Activated CD8-positive, alpha-beta memory T cell treated with anti-CD3 and anti-CD28 coated beads, Interleukin-2, amount 10 ng/mL, durations not matched to agents 7 days and 5 days (primary cell): ENCODE results near the gene SYMPK. TPM values are rescaled to one million over a fixed set of nuclear protein-coding genes. Genes with fewer than 3 reads are reported as not detected.

Source experiments
- ATAC-seq: fragments of 150-1000 bp; cut with Tn5 transposase; one replicate; pipeline ENCODE4 v1.10.0; 2021; ENCODE audit warnings: moderate library complexity
- CTCF ChIA-PET: fragments of 350-600 bp; sonication (Branson Sonifier 250); formaldehyde crosslinking; loops from one replicate; lab custom pipeline; 2021; ENCODE audit warnings: antibody characterized with exemption; lab: Charles Lee
- DNase-seq: peaks from one replicate; pipeline ENCODE4 v3.0.0-alpha.2; 2020
- H3K27ac Mint-ChIP-seq: one replicate; pipeline ENCODE4 v1.8.0; 2021; ENCODE audit warnings: mild to moderate bottlenecking, mixed read lengths
- H3K27me3 Mint-ChIP-seq: one replicate; pipeline ENCODE4 v1.8.0; 2021; ENCODE audit warnings: mixed read lengths
- H3K36me3 Mint-ChIP-seq: one replicate; pipeline ENCODE4 v1.8.0; 2021; ENCODE audit warnings: mild to moderate bottlenecking, mixed read lengths
- H3K4me1 Mint-ChIP-seq: one replicate; pipeline ENCODE4 v1.8.0; 2021; ENCODE audit warnings: mixed read lengths
- H3K4me3 Mint-ChIP-seq: one replicate; pipeline ENCODE4 v1.8.0; 2021; ENCODE audit warnings: mild to moderate bottlenecking, moderate library complexity, mixed read lengths
- H3K9me3 Mint-ChIP-seq: one replicate; pipeline ENCODE4 v1.8.0; 2022; ENCODE audit warnings: low read depth, mixed read lengths
- total RNA-seq, 2 experiments: library from RNA; stranded (reverse); gene quantifications; one replicate each; pipeline ENCODE4 v1.2.3, GENCODE V29; 2021

SYMPK gene
- total RNA-seq, 2 experiments from 2014 or later = 119 to 125 TPM

DNA sequence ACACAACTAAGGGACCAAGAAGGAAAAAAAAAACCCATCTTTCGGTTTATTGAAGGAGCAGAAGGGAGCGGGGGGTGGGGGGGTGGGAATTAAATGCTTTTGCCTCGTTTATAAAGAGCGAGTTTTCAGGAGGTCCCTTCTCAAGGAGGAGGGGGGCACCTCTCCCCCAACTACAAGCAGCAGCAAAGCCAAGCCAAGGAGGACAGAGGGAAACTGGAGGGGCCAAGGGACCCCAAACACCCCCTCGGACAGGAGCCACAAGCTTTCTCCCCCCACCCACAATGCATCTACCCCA is 20.6 kb upstream of the SYMPK start:
- H3K27ac Mint-ChIP-seq = peak overlapping the region; percentile 56
- no peaks in the 10 kb centered on the region for H3K9me3 Mint-ChIP-seq
- peaks cover 3% of the 10 kb centered on the region for H3K27me3 Mint-ChIP-seq
- ATAC-seq (no peak), DNase-seq (no peak)
- H3K36me3 Mint-ChIP-seq = no peaks in the 10 kb centered on the region
- CTCF ChIA-PET = interaction anchor here (0.8 to 9.6 kb wide), 7 partner anchors 9 to 115 kb away, joined by 3 to 117 read pairs (median 28); partner anchors contain the start of genes FOXA3, MYPOP, SIX5 and SYMPK
- H3K4me1 Mint-ChIP-seq = peaks cover 27% of the 10 kb centered on the region
- H3K4me3 Mint-ChIP-seq = peak overlapping the region; percentile 66

DNA sequence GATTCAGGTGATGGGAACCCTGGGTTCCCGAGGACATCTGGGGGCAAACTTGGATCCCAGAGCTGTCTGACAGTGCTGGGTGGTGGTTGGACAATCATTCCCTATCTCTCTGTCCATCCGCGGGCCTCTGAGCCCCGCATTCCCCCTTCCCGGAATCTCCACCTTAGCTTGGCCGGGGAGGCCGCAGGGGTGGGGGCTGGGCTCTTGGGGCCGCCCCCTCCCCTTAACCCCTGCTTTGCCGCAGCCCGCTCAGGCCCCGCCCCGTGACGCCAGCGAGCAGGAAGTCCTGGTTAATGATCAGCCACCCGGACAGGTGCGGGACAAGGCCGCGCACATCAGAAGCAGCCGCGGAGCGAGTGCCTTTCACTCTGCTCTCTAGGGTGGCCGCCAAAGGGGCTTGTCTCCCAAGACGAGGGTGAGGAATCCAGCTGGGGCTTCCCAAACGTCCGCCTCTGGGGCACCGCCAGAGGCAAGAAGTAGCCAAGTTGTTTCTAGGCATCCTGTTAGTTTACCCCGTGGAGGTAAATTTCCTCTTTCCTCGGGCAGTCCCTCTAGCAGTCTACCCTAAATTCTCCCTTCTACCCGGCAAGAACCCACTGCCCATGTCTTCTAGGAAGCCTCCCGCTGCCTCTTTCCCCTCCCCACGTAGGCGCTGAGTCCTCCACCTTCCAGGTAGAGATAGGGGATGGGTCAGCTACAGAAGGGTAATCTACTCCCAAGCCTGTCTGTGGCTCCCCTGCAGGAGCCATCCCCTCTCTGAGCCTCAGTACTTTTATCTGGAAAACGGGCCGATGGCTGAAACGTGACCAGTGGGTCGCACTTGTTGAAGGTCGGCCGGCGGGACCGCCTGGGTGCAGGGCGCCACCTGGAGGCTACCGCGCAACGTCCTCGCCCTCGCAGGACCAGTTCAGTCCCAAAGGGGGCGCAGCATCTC is 20.0 kb upstream of the SYMPK start:
- H3K36me3 Mint-ChIP-seq = no peaks in the 10 kb centered on the region
- peaks cover 5% of the 10 kb centered on the region for H3K27me3 Mint-ChIP-seq
- peak overlapping the region; percentile 66 for H3K4me3 Mint-ChIP-seq
- DNase-seq (peak; percentile 90), ATAC-seq (peak; percentile 21)
- CTCF ChIA-PET = interaction anchor here (0.6 to 9.6 kb wide), 20 partner anchors 9 to 134 kb away, joined by 3 to 117 read pairs (median 4); partner anchors contain the start of genes CCDC61, FOXA3, MYPOP and SIX5
- peak overlapping the region; percentile 56 for H3K27ac Mint-ChIP-seq
- peaks cover 30% of the 10 kb centered on the region for H3K4me1 Mint-ChIP-seq
- no peaks in the 10 kb centered on the region for H3K9me3 Mint-ChIP-seq

DNA sequence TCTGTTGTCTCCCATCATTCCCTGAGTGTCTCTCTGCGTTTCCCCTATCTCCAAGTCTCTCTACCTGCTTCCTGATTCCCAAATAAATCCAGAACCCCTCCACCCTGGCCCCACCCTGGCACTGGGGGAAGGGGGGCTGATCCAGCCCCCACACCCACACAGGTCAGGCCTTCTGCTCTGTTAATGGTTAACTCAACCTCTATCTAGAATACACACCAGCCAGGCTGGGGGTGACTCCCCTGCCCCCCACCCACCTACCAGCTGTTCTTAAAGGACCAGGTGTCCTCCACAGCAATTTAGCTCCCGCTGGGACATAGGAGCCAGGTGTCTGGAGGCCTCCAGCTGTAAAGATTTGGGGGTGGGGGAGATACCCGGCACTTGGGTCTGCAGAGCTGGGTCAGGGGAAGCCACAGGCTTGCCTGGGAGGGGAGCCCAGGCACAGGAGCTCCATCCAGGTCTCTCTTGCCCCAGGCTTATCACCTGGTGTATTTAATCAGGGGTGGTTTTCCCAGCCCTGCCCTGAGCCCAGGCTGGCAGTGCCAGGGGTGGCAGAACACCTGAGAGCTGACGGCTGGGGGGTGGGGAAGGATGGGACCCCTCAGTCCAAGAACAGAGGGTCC is 19.1 kb upstream of the SYMPK start:
- no peaks in the 10 kb centered on the region for H3K9me3 Mint-ChIP-seq
- no peak overlapping the region for H3K27ac Mint-ChIP-seq
- H3K4me3 Mint-ChIP-seq = no peak overlapping the region
- CTCF ChIA-PET = interaction anchor here (0.6 to 9.6 kb wide), 18 partner anchors 10 to 135 kb away, joined by 3 to 117 read pairs (median 4); partner anchors contain the start of genes CCDC61, FOXA3, MYPOP and SIX5
- ATAC-seq (no peak), DNase-seq (no peak)
- H3K4me1 Mint-ChIP-seq = peaks cover 32% of the 10 kb centered on the region
- no peaks in the 10 kb centered on the region for H3K36me3 Mint-ChIP-seq
- peaks cover 8% of the 10 kb centered on the region for H3K27me3 Mint-ChIP-seq

DNA sequence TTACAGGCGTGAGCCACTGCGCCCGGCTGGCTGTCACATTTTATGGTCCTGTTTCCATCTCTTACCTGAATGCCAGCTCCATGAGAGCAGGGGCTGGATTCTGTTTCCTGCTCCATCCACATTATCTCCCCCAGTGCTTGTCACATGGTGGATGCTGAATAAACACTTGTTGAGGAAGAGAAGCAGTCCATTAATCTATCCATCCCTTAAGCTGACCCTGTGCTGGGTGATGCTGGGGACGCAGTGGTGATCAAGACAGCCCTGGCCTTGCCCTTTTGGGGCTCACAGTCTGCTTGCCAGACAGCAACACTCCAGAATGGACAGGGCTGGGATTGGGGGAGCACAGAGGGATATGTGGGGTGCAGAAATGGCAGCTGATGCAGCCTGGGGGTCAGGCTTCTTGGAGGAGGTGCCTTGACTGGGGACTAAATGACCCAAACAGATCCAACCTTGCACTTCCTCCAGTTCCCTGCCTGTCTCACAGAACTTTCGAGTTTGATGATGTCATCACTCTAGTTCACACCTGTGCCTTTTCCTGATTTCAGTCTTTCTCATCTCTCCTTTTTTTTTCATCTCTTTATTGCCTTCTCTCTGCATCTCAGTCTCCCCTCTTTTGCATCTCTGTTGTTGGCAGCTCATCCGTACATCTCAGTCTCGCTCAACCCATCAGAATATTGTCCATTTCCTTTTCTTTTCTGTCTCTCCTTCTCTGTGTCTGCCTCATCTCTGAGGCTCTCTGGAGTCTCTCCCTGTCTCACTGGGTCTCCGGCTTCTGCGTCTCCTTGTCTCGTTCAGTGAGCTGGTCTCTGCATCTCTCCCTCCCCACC is 18.3 kb upstream of the SYMPK start:
- H3K27me3 Mint-ChIP-seq = peaks cover 9% of the 10 kb centered on the region

DNA sequence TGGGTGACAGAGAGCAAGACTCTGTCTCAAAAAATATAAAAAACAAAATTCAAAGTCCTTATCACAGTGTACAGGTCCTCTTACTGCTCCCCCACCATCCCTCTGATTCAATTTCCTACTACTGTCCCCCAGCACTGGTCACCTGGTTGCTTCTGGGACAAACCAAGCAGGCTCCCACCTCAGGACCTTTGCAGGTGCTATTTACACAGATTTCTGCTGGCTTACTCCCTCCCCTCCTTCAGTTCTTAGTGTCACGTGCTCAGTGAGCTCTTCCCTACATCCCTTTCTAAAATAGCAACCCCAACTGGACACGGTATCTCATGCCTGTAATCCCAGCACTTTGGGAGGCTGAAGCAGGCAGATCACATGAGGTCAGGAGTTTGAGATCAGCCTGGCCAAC is 17.0 kb upstream of the SYMPK start:
- no peak overlapping the region for H3K4me3 Mint-ChIP-seq
- CTCF ChIA-PET = interaction anchor here (0.7 to 9.6 kb wide), 3 partner anchors 14 to 63 kb away, joined by 3 to 117 read pairs (median 6); partner anchors contain the start of genes FOXA3 and SYMPK
- H3K9me3 Mint-ChIP-seq = no peaks in the 10 kb centered on the region
- H3K4me1 Mint-ChIP-seq = peaks cover 37% of the 10 kb centered on the region
- H3K36me3 Mint-ChIP-seq = no peaks in the 10 kb centered on the region
- H3K27ac Mint-ChIP-seq = no peak overlapping the region
- no peak for ATAC-seq
- peaks cover 17% of the 10 kb centered on the region for H3K27me3 Mint-ChIP-seq
- no peak for DNase-seq

More for the DNA sequence above, 18.3 kb upstream of the SYMPK start:
- CTCF ChIA-PET = interaction anchor here (0.9 to 9.6 kb wide), 10 partner anchors 11 to 136 kb away, joined by 3 to 117 read pairs (median 8); partner anchors contain the start of genes FOXA3, MYPOP, SIX5 and SYMPK
- ATAC-seq (no peak), DNase-seq (no peak)
- no peak overlapping the region for H3K27ac Mint-ChIP-seq
- no peaks in the 10 kb centered on the region for H3K9me3 Mint-ChIP-seq
- no peak overlapping the region for H3K4me3 Mint-ChIP-seq
- H3K4me1 Mint-ChIP-seq = peaks cover 35% of the 10 kb centered on the region
- no peaks in the 10 kb centered on the region for H3K36me3 Mint-ChIP-seq

DNA sequence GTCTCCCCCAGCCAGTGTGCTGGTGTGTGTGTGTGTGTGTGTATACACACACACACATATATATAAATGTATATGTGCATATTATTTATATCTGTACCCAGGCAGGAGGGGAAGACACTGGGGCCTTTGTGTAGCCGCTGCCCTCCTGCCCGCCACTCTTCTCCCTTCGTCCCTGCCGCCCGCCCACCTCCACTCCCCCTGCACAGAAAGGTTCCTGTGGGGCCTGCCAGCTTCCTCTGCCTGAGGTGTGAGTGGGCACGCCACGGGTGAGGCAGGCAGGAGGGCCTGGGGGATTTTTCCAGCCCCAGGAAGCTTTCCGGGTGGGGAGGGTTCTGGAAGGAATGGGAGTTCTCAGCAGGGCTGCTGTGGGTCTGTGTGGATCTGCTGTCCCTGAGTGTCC is 16.1 kb upstream of the SYMPK start:
- CTCF ChIA-PET = interaction anchor here (1.5 to 9.6 kb wide), 2 partner anchors 13 to 62 kb away, joined by 6 to 117 read pairs; partner anchors contain the start of genes FOXA3 and SYMPK
- DNase-seq (no peak), ATAC-seq (no peak)
- peaks cover 17% of the 10 kb centered on the region for H3K27me3 Mint-ChIP-seq
- H3K27ac Mint-ChIP-seq = no peak overlapping the region
- H3K4me3 Mint-ChIP-seq = no peak overlapping the region
- peaks cover 35% of the 10 kb centered on the region for H3K4me1 Mint-ChIP-seq
- no peaks in the 10 kb centered on the region for H3K36me3 Mint-ChIP-seq
- no peaks in the 10 kb centered on the region for H3K9me3 Mint-ChIP-seq

DNA sequence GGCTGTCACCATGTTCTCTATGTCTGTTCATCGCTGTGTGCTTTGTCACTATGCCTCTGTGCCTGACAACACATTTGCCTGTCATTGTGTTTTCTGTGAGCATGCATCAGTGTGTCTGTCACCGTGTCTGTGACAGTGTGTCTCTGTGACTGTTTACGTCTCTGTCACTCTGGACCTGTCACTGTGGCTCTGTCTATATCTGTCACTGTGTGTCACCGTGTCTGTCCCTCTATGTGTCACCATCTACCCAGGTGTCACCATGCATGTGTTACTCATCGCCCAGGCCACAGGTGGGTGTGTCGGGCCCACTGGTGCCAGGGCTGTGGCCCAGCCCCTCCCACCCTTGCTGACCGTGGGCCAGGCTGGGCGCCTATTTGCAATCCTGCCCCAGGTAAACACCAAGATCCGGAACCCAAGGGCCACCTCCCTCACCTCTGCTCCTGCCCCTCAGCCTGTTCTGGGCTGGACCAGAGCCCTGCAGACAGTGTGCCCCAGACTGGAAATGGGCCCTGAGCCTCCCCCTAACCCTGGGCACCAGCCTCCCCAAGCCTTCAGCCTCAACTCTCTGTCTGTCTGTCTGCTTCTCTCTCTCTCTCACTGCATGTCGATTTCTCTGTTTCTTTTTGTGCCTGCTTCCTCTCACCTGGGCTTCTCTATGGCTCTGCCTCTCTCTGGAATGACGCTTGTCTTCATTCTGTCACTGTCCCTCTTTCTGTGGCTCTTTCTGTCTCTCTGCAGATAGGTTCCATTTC is 15.3 kb upstream of the SYMPK start:
- no peak for ATAC-seq
- CTCF ChIA-PET = no interaction called here
- H3K4me1 Mint-ChIP-seq = peaks cover 31% of the 10 kb centered on the region
- H3K36me3 Mint-ChIP-seq = no peaks in the 10 kb centered on the region
- no peak for DNase-seq
- peaks cover 17% of the 10 kb centered on the region for H3K27me3 Mint-ChIP-seq
- no peaks in the 10 kb centered on the region for H3K9me3 Mint-ChIP-seq
- H3K27ac Mint-ChIP-seq = no peak overlapping the region
- no peak overlapping the region for H3K4me3 Mint-ChIP-seq

- ATAC-seq (peak; percentile 31), DNase-seq (no peak)
- Mint-ChIP-seq H3K4me1 (peaks cover 23% of the 10 kb centered on the region), H3K36me3 (no peaks in the 10 kb centered on the region), H3K27ac (no peak overlapping the region), H3K9me3 (no peaks in the 10 kb centered on the region), H3K27me3 (peaks cover 17% of the 10 kb centered on the region), H3K4me3 (no peak overlapping the region)
- CTCF ChIA-PET = interaction anchor here (1.5 kb wide), 1 partner anchor 60 kb away, joined by 4 read pairs; no protein-coding TSS in a partner anchor
Observed at GRCh38 chr19:45876411-45877197, 13.7 kb upstream of the SYMPK start.

DNA sequence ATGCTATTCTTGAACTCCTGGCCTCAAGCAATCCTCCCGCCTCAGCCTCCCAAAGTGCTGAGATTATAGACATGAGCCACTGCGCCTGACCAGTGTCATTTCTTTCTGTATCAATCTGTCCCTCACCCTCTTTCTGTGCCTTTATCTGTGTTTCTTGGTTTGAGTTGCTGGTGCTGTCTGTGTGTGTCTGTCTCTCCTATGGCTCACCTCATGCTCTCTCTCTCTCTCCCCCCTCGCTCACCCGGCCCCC is 13.1 kb upstream of the SYMPK start:
- Mint-ChIP-seq H3K9me3 (no peaks in the 10 kb centered on the region), H3K4me3 (no peak overlapping the region), H3K4me1 (peaks cover 18% of the 10 kb centered on the region), H3K27ac (no peak overlapping the region), H3K27me3 (peaks cover 15% of the 10 kb centered on the region), H3K36me3 (no peaks in the 10 kb centered on the region)
- ATAC-seq (peak; percentile 67), DNase-seq (no peak)
- CTCF ChIA-PET = interaction anchor here (1.5 kb wide), 1 partner anchor 59 kb away, joined by 4 read pairs; no protein-coding TSS in a partner anchor

DNA sequence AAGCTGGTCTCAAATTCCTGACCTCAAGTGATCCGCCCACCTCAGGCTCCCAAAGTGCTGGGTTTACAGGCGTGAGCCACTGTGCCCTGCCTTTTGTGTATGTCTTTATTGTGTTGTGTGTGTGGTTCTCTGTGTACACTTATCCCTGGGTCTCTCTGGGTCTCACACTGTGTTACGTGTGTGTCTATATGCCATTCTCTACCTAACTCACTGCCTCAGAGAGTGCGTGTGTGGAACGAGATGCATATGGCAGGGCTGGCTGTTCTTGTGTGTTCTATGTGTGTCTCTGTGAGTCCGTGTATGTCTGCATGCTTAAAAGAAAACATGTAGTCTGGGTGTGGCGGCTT is 11.6 kb upstream of the SYMPK start:
- Mint-ChIP-seq H3K27me3 (peaks cover 15% of the 10 kb centered on the region), H3K27ac (no peak overlapping the region), H3K9me3 (no peaks in the 10 kb centered on the region), H3K4me3 (no peak overlapping the region), H3K4me1 (peaks cover 17% of the 10 kb centered on the region), H3K36me3 (no peaks in the 10 kb centered on the region)
- no peak for ATAC-seq
- CTCF ChIA-PET = no interaction called here
- DNase-seq = no peak

- Mint-ChIP-seq H3K27me3 (peaks cover 12% of the 10 kb centered on the region), H3K36me3 (no peaks in the 10 kb centered on the region), H3K4me1 (peaks cover 14% of the 10 kb centered on the region), H3K9me3 (no peaks in the 10 kb centered on the region), H3K27ac (no peak overlapping the region), H3K4me3 (no peak overlapping the region)
- DNase-seq (no peak), ATAC-seq (no peak)
- CTCF ChIA-PET = no interaction called here
Observed at GRCh38 chr19:45873219-45873772, 10.3 kb upstream of the SYMPK start.
